Kidney capillary endothelial cell (primary cell): ENCODE results near the gene KCNIP2.
"Not testable (repeated sequence)": the region's sequence is repeated elsewhere in the genome, so short reads cannot be mapped to it uniquely, and the experiment has no call there.

ENCODE experiments used
- DNase-seq: peaks from one replicate; pipeline ENCODE4 v3.0.0-alpha.2; 2018; ENCODE audit warnings: low spot score

KCNIP2 gene

GRCh38 chr10:101828766-101829551 lies 14.6 kb downstream of the KCNIP2 start:
- DNase-seq, result no peak

- no peak for DNase-seq
These were observed 15.5 kb downstream of the KCNIP2 start for GRCh38 chr10:101827919-101828600.

GRCh38 chr10:101826852-101827434 lies 16.7 kb downstream of the KCNIP2 start:
- DNase-seq, result no peak

GRCh38 chr10:101824736-101825135 lies 18.9 kb downstream of the KCNIP2 start:
- no peak for DNase-seq

- DNase-seq, result no peak
These were observed 24.5 kb downstream of the KCNIP2 start for GRCh38 chr10:101818872-101819633.

- DNase-seq, result peak; percentile 98
These were observed 25.3 kb downstream of the KCNIP2 start, which contains the start of gene OGA for GRCh38 chr10:101818119-101818871. Gene OGA, minus strand, starts transcription at chr10:101818444. Its CDS starts 422 bp downstream, at chr10:101818022.

- DNase-seq, result peak; percentile 73
These were observed 26.1 kb downstream of the KCNIP2 start for GRCh38 chr10:101817337-101818118.

GRCh38 chr10:101816913-101817336 lies 26.7 kb downstream of the KCNIP2 start:
- no peak for DNase-seq

GRCh38 chr10:101816376-101816775 lies 27.2 kb downstream of the KCNIP2 start:
- DNase-seq, result no peak

GRCh38 chr10:101814466-101815071 lies 29.0 kb downstream of the KCNIP2 start:
- DNase-seq, result no peak

- DNase-seq, result no peak
These were observed 31.0 kb downstream of the KCNIP2 start for GRCh38 chr10:101812606-101813005.

GRCh38 chr10:101807158-101807557 lies 36.4 kb downstream of the KCNIP2 start:
- no peak for DNase-seq

- no peak for DNase-seq
These were observed 40.1 kb downstream of the KCNIP2 start for GRCh38 chr10:101803511-101803910.

GRCh38 chr10:101797403-101798059 lies 46.1 kb downstream of the KCNIP2 start:
- no peak for DNase-seq

GRCh38 chr10:101793526-101793925 lies 50.1 kb downstream of the KCNIP2 start:
- DNase-seq, result no peak

- DNase-seq, result no peak
These were observed 53.9 kb downstream of the KCNIP2 start for GRCh38 chr10:101789686-101790085.

GRCh38 chr10:101789231-101789630 lies 54.4 kb downstream of the KCNIP2 start:
- not testable (repeated sequence) for DNase-seq

GRCh38 chr10:101785801-101786200 lies 57.8 kb downstream of the KCNIP2 start:
- no peak for DNase-seq

- DNase-seq, result no peak
These were observed 59.0 kb downstream of the KCNIP2 start for GRCh38 chr10:101784558-101784957.

GRCh38 chr10:101783736-101784118 lies 59.9 kb downstream of the KCNIP2 start:
- no peak for DNase-seq
